Measurements from ENCODE around the gene MVB12B. TPM values are rescaled to one million over a fixed set of nuclear protein-coding genes. Genes with fewer than 3 reads are reported as not detected.

The MVB12B gene
- total and polyA plus RNA-seq, 2 of the 13 experiments (the other 11 are each of a cell fraction or from before 2014, with no cell fraction given), result 12.1 to 30.1 TPM

- TF ChIP-seq PRPF4 (IDR thresholded peaks at IDR 0.05; ENCODE audit: low read depth, low read length, poor library complexity, severe bottlenecking) (no peak), ZNF850 (CRISPR knock-in tag; conservative IDR thresholded peaks at IDR 0.05) (no peak), PRDM15 (CRISPR knock-in tag; IDR thresholded peaks at IDR 0.05) (no peak), ARNT2 (CRISPR knock-in tag; IDR thresholded peaks at IDR 0.05; ENCODE audit: low read depth) (0 out of 2 replicates have a peak, but pooled peaks have one; percentile 24), REPIN1 (CRISPR knock-in tag; IDR thresholded peaks at IDR 0.05; ENCODE audit: borderline replicate concordance, low read depth) (no peak), FOXA3 (CRISPR knock-in tag; IDR thresholded peaks at IDR 0.05) (peak; percentile 61), ZNF318 (CRISPR knock-in tag; IDR thresholded peaks at IDR 0.05) (no peak), RBAK (CRISPR knock-in tag; IDR thresholded peaks at IDR 0.05) (no peak), GMEB1 (CRISPR knock-in tag; IDR thresholded peaks at IDR 0.05; ENCODE audit: borderline replicate concordance) (no peak), ZNF503 (CRISPR knock-in tag; IDR thresholded peaks at IDR 0.05) (no peak), STAT5B (CRISPR knock-in tag; IDR thresholded peaks at IDR 0.05) (no peak), ZSCAN22 (CRISPR knock-in tag; IDR thresholded peaks at IDR 0.05) (no peak)
Observed at GRCh38 chr9:126376311-126377175, 49.9 kb downstream of the MVB12B start (continued).
